NCI-H82 treated with DMSO at 0.1 percent for 48 hours (cell line): Measurements from ENCODE around the gene ELAC2.
"Not testable (repeated sequence)": the region's sequence is repeated elsewhere in the genome, so short reads cannot be mapped to it uniquely, and the experiment has no call there.

Experiments
- DNase-seq: peaks from one replicate; lab custom pipeline; 2025; ENCODE audit not compliant: unreplicated experiment; lab: John Stamatoyannopoulos, UW

ELAC2 gene

GRCh38 chr17:12993631-12994030, 24.2 kb downstream of the ELAC2 start:
- DNase-seq: no peak

GRCh38 chr17:12992676-12993075, 25.2 kb downstream of the ELAC2 start:
- no peak for DNase-seq

- no peak for DNase-seq
These were observed 26.9 kb downstream of the ELAC2 start for GRCh38 chr17:12990926-12991325.

- DNase-seq: no peak
These were observed 27.6 kb downstream of the ELAC2 start for GRCh38 chr17:12990041-12990808.

- peak; percentile 31 for DNase-seq
These were observed 30.7 kb downstream of the ELAC2 start for GRCh38 chr17:12987120-12987519.

- DNase-seq: peak; percentile 84
These were observed 32.2 kb downstream of the ELAC2 start for GRCh38 chr17:12985431-12986293.

- no peak for DNase-seq
These were observed 33.6 kb downstream of the ELAC2 start for GRCh38 chr17:12983991-12984884.

GRCh38 chr17:12982224-12982623, 35.6 kb downstream of the ELAC2 start:
- no peak for DNase-seq

GRCh38 chr17:12979826-12980500, 37.9 kb downstream of the ELAC2 start:
- DNase-seq: no peak

GRCh38 chr17:12979246-12979645, 38.6 kb downstream of the ELAC2 start:
- no peak for DNase-seq

- not testable (repeated sequence) for DNase-seq
These were observed 39.0 kb downstream of the ELAC2 start for GRCh38 chr17:12978787-12979186.

- DNase-seq: no peak
These were observed 40.6 kb downstream of the ELAC2 start for GRCh38 chr17:12977008-12977751.

GRCh38 chr17:12974005-12974531, 43.8 kb downstream of the ELAC2 start:
- DNase-seq: no peak

- DNase-seq: no peak
These were observed 44.3 kb downstream of the ELAC2 start for GRCh38 chr17:12973496-12974004.

- no peak for DNase-seq
These were observed 49.9 kb downstream of the ELAC2 start for GRCh38 chr17:12967962-12968361.

- DNase-seq: no peak
These were observed 51.4 kb downstream of the ELAC2 start for GRCh38 chr17:12966413-12966812.

GRCh38 chr17:12965988-12966387, 51.8 kb downstream of the ELAC2 start:
- DNase-seq: no peak

GRCh38 chr17:12964840-12965239, 53.0 kb downstream of the ELAC2 start:
- no peak for DNase-seq

GRCh38 chr17:12964162-12964561, 53.7 kb downstream of the ELAC2 start:
- no peak for DNase-seq
